ENCODE data around the gene SPTBN4.

Gene SPTBN4

DNA sequence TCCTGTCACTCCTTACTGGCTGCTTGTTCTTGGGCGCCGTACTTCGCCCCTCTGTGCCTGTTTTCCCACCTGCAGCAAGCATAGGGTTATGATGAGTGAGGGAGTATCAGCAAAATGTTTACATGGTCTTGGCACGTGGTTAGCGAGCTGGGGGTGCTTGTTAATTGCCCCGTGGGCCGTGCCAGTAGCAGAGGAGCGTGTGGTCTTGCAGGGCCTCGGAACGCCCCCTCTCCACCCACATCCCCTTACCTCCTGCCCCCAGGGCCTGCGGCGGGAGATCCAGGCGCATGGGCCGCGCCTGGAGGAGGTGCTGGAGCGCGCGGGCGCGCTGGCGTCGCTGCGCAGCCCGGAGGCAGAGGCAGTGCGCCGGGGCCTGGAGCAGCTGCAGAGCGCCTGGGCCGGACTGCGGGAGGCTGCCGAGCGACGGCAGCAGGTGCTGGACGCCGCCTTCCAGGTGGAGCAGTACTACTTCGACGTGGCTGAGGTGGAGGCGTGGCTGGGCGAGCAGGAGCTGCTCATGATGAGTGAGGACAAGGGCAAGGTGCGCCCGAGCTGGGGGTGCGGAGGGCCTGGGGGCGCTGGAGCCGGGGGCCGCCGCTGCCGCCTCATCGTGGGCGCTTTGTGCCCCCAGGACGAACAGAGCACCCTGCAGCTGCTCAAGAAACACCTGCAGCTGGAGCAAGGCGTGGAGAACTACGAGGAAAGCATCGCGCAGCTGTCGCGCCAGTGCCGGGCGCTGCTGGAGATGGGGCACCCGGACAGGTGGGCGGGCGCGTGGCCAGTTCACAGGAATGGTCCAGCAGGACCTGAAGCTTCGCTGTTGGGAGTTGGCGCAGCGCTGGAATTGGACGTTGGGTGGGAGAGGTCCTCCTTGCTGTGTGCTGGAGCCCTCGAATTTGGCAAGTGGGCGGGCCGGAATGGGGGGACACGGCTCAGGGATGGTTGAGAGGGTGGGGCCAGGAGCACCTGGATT lies 87.4 kb downstream of the SPTBN4 start:
- Histone ChIP-seq H4K20me1 (ENCODE audit: insufficient read depth, low read length) (no peaks in the 10 kb centered on the region), H3K36me3 (replicated peaks; ENCODE audit: insufficient read depth, low read length) (no peaks in the 10 kb centered on the region), H3K9me2 (replicated peaks; ENCODE audit: insufficient read depth, low read length) (no peaks in the 10 kb centered on the region), H3K27ac (ENCODE audit: low read length) (no peak overlapping the region), H3K4me3 (ENCODE audit: low read length) (no peak overlapping the region), H3K9me3 (replicated peaks; ENCODE audit: insufficient read depth, low read length) (no peaks in the 10 kb centered on the region), H3K27me3 (replicated peaks; ENCODE audit: insufficient read depth, low read length) (peaks cover 59% of the 10 kb centered on the region), H3K4me1 (ENCODE audit: low read length) (no peaks in the 10 kb centered on the region), H2AFZ (ENCODE audit: low read length) (no peak overlapping the region), H3K79me2 (ENCODE audit: low read length) (no peaks in the 10 kb centered on the region), H3K4me2 (ENCODE audit: low read depth, low read length) (no peak overlapping the region), H3F3A (ENCODE audit: insufficient read depth, low read length) (no peaks in the 10 kb centered on the region), H3K9ac (ENCODE audit: low read length) (no peak overlapping the region)
- no peak for TF ChIP-seq EZH2 (optimal IDR thresholded peaks at IDR 0.05; ENCODE audit: low read depth, low read length)
- TF ChIP-seq, protein P1, sequence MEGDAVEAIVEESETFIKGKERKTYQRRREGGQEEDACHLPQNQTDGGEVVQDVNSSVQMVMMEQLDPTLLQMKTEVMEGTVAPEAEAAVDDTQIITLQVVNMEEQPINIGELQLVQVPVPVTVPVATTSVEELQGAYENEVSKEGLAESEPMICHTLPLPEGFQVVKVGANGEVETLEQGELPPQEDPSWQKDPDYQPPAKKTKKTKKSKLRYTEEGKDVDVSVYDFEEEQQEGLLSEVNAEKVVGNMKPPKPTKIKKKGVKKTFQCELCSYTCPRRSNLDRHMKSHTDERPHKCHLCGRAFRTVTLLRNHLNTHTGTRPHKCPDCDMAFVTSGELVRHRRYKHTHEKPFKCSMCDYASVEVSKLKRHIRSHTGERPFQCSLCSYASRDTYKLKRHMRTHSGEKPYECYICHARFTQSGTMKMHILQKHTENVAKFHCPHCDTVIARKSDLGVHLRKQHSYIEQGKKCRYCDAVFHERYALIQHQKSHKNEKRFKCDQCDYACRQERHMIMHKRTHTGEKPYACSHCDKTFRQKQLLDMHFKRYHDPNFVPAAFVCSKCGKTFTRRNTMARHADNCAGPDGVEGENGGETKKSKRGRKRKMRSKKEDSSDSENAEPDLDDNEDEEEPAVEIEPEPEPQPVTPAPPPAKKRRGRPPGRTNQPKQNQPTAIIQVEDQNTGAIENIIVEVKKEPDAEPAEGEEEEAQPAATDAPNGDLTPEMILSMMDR (IDR thresholded peaks at IDR 0.05; ENCODE audit: low read length) = no peak
- no peak for TF ChIP-seq EZH2phosphoT487 (IDR thresholded peaks at IDR 0.05; ENCODE audit: low read length)
- DNase-seq = no peak

DNA sequence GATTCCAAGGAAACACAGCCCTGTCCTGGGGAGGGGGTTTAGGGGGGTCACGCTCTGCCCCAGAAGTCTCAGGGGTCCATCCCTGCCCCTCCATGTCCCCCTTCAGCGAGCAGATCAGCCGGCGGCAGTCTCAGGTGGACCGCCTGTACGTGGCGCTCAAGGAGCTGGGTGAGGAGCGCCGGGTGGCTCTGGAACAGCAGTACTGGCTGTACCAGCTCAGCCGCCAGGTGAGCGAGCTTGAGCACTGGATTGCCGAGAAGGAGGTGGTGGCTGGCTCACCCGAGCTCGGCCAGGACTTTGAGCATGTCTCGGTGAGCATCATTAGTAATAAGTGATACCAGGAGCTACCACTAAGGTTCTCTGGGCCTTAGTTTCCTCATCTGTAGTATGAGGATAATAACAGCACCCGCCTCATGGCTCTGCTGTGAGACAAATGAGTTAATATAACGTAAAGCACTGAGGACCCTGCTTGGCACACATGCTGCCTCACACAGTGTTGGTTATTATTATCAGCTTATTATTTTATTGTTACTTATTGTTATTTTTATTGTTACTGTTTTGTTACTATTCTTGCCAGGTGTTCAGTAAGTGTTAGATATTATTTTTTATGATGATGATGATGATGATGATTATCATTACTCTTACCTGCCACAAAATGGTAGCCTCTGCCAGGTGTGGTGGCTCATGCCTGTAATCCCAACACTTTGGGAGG lies 89.3 kb downstream of the SPTBN4 start:
- TF ChIP-seq EZH2phosphoT487 (IDR thresholded peaks at IDR 0.05; ENCODE audit: low read length) (no peak), EZH2 (optimal IDR thresholded peaks at IDR 0.05; ENCODE audit: low read depth, low read length) (no peak)
- TF ChIP-seq, protein P1 (IDR thresholded peaks at IDR 0.05; ENCODE audit: low read length) = no peak
- Histone ChIP-seq H3K4me3 (ENCODE audit: low read length) (no peak overlapping the region), H4K20me1 (ENCODE audit: insufficient read depth, low read length) (no peaks in the 10 kb centered on the region), H3K79me2 (ENCODE audit: low read length) (no peaks in the 10 kb centered on the region), H3K4me2 (ENCODE audit: low read depth, low read length) (no peak overlapping the region), H3K4me1 (ENCODE audit: low read length) (no peaks in the 10 kb centered on the region), H3K9me2 (replicated peaks; ENCODE audit: insufficient read depth, low read length) (no peaks in the 10 kb centered on the region), H3K36me3 (replicated peaks; ENCODE audit: insufficient read depth, low read length) (no peaks in the 10 kb centered on the region), H3F3A (ENCODE audit: insufficient read depth, low read length) (no peaks in the 10 kb centered on the region), H3K9me3 (replicated peaks; ENCODE audit: insufficient read depth, low read length) (no peaks in the 10 kb centered on the region), H3K27me3 (replicated peaks; ENCODE audit: insufficient read depth, low read length) (peaks cover 73% of the 10 kb centered on the region), H3K27ac (ENCODE audit: low read length) (no peak overlapping the region), H3K9ac (ENCODE audit: low read length) (no peak overlapping the region), H2AFZ (ENCODE audit: low read length) (no peak overlapping the region)
- DNase-seq = no peak

DNA sequence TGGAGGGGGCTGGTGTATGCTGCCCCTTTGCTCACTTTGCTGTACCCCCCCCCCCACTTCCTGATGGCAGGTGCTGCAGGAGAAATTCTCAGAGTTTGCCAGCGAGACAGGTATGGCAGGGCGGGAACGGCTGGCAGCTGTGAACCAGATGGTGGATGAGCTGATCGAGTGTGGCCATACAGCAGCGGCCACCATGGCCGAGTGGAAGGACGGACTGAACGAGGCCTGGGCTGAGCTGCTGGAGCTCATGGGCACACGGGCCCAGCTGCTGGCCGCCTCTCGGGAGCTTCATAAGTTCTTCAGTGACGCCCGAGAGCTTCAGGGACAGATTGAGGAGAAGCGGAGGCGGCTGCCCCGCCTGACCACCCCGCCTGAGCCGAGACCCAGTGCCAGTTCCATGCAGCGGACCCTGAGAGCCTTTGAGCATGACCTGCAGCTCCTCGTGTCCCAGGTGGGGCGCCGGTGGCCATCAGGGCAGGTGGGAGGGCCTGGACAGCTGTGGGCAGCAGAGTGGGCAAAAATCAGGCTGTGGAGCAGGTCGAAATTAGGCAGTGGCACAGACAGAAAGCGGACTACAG lies 90.2 kb downstream of the SPTBN4 start:
- H3K27me3 ChIP-seq (replicated peaks; ENCODE audit: insufficient read depth, low read length) = peaks cover 73% of the 10 kb centered on the region
- H3K27ac ChIP-seq (ENCODE audit: low read length) = no peak overlapping the region
- no peak for DNase-seq
- no peaks in the 10 kb centered on the region for H4K20me1 ChIP-seq (ENCODE audit: insufficient read depth, low read length)
- no peaks in the 10 kb centered on the region for H3K9me2 ChIP-seq (replicated peaks; ENCODE audit: insufficient read depth, low read length)
- TF ChIP-seq EZH2phosphoT487 (IDR thresholded peaks at IDR 0.05; ENCODE audit: low read length) = no peak
- no peak for TF ChIP-seq EZH2 (optimal IDR thresholded peaks at IDR 0.05; ENCODE audit: low read depth, low read length)
- TF ChIP-seq, protein P1 (IDR thresholded peaks at IDR 0.05; ENCODE audit: low read length) = no peak
- H3K9me3 ChIP-seq (replicated peaks; ENCODE audit: insufficient read depth, low read length) = no peaks in the 10 kb centered on the region
- H3K4me3 ChIP-seq (ENCODE audit: low read length) = no peak overlapping the region
- H3F3A ChIP-seq (ENCODE audit: insufficient read depth, low read length) = no peaks in the 10 kb centered on the region
- H3K36me3 ChIP-seq (replicated peaks; ENCODE audit: insufficient read depth, low read length) = no peaks in the 10 kb centered on the region
- H3K79me2 ChIP-seq (ENCODE audit: low read length) = no peaks in the 10 kb centered on the region
- H2AFZ ChIP-seq (ENCODE audit: low read length) = no peak overlapping the region
- H3K4me1 ChIP-seq (ENCODE audit: low read length) = no peaks in the 10 kb centered on the region
- no peak overlapping the region for H3K4me2 ChIP-seq (ENCODE audit: low read depth, low read length)
- H3K9ac ChIP-seq (ENCODE audit: low read length) = no peak overlapping the region

Data from MM.1S (cell line).